Adrenal gland (tissue), 5 donors: ENCODE results near the gene FAM156B.
"Not testable (repeated sequence)": the region's sequence is repeated elsewhere in the genome, so short reads cannot be mapped to it uniquely, and the experiment has no call there.

Experiments
- POLR2A ChIP-seq, 2 donors: fragments of 450-650 bp; IDR thresholded peaks; one replicate each; pipeline ENCODE4 v1.6.1; 2017; ENCODE audit warnings: antibody characterized with exemption in 2 of 2, mild to moderate bottlenecking in 2 of 2, moderate library complexity in 1 of 2
- TF ChIP-seq, protein P1 (sequence below), 6 experiments: fragments of 450-650 bp in 4 of 6; fragments of 200-600 bp in 2 of 6; sonication (generic) in 1 of 6; IDR thresholded peaks; 1 replicate in 5 of 6; 2 replicates in 1 of 6; pipeline versions ENCODE4 v1.5.1 to v1.8.0; 2016 to 2021; ENCODE audit warnings: antibody characterized with exemption in 6 of 6, mild to moderate bottlenecking in 2 of 6, moderate library complexity in 1 of 6
- donor health status: DM: no; HTN: no; CAD: no.

DNA sequence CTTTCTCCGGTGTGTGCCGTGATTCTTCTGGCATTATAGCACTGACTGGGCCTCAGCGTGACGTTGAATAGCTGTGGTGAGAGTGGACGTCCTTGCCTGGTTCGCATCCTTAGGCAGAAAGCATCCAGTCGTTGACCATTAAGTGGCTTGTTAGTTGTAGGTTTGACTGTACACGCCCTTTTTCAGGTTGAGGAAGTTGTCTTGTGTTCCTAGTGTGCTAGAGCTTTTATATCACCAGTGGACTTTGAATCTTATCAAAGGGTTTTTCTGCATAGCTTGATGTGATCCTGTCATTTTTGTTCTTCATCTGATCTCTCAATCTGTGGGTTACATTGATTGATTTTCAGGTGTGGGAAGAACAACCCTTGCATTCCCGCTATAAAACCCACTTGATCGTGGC lies 8.4 kb downstream of the FAM156B start:
- TF ChIP-seq, protein P1, sequence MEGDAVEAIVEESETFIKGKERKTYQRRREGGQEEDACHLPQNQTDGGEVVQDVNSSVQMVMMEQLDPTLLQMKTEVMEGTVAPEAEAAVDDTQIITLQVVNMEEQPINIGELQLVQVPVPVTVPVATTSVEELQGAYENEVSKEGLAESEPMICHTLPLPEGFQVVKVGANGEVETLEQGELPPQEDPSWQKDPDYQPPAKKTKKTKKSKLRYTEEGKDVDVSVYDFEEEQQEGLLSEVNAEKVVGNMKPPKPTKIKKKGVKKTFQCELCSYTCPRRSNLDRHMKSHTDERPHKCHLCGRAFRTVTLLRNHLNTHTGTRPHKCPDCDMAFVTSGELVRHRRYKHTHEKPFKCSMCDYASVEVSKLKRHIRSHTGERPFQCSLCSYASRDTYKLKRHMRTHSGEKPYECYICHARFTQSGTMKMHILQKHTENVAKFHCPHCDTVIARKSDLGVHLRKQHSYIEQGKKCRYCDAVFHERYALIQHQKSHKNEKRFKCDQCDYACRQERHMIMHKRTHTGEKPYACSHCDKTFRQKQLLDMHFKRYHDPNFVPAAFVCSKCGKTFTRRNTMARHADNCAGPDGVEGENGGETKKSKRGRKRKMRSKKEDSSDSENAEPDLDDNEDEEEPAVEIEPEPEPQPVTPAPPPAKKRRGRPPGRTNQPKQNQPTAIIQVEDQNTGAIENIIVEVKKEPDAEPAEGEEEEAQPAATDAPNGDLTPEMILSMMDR (IDR thresholded peaks at IDR 0.05): not testable (repeated sequence)
- TF ChIP-seq POLR2A (IDR thresholded peaks at IDR 0.05): not testable (repeated sequence)
